AG04450 (cell line): ENCODE results near the gene ST6GAL1. TPM values are rescaled to one million over a fixed set of nuclear protein-coding genes. Genes with fewer than 3 reads are reported as not detected.

Experiments
- CTCF ChIA-PET: fragments of 300-600, 350-600 bp; formaldehyde crosslinking; extraction: SDS; loops from one replicate; lab custom pipeline; 2022; ENCODE audit warnings: antibody characterized with exemption, inconsistent platforms; lab: Charles Lee
- POLR2A ChIA-PET: fragments of 350-600 bp; formaldehyde crosslinking; extraction: SDS; loops from one replicate; lab custom pipeline; 2021; ENCODE audit warnings: antibody characterized with exemption, inconsistent platforms; lab: Yijun Ruan, JAX
- DNase-seq: peaks from one replicate; pipeline ENCODE4 v3.0.0-alpha.2; 2011; ENCODE audit warnings: low read depth, low spot score
- H3K27ac ChIP-seq: one replicate; pipeline ENCODE4 v1.5.1; 2012; ENCODE audit warnings: low read depth, low read length, control low read depth
- H3K27me3 ChIP-seq: one replicate; pipeline ENCODE4 v1.6.0; 2012; ENCODE audit warnings: low read length; ENCODE audit not compliant: control insufficient read depth, insufficient read depth
- H3K4me3 ChIP-seq: 2 replicates; pipeline ENCODE4 v1.5.1; 2011; ENCODE audit warnings: mild to moderate bottlenecking, low read depth, low read length, control low read depth
- H3K9me3 ChIP-seq: 2 replicates; pipeline ENCODE4 v1.5.1; 2012; ENCODE audit warnings: low read length; ENCODE audit not compliant: control insufficient read depth, insufficient read depth
- polyA plus RNA-seq: library from polyadenylated mRNA; depleted of rRNA; stranded (reverse); fragments of >200 nt; gene quantifications from 2 replicates; pipeline ENCODE4 v1.2.3, GENCODE V29; 2011
- TF ChIP-seq, protein P1 (sequence below): IDR thresholded peaks from 2 replicates; pipeline ENCODE4 v1.5.1; 2011; ENCODE audit warnings: low read depth, low read length, control low read depth, inconsistent platforms

ST6GAL1 gene
- polyA plus RNA-seq, 1 experiment = 11.8 TPM

DNA sequence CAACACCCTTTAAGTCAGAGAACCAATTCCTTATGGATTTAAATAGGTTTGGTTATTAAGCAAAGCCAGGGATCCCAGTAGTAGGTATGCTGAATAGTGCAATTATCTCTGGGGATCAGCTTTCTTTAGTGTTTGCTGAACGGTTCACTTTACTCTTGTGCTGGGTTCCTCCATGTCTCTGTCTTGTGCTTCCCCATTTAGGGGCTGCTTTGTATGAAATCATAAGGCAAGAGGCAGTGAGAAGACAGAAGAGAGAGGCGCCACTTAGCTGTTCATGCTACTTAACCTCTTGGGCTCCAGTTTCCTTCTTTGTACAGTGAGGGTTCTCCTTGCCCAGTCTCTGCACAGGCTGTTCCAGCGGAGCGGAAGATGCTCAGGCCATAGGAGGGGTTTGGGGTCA lies 3.5 kb downstream of the ST6GAL1 start:
- DNase-seq = no peak
- Histone ChIP-seq H3K27ac (no peak overlapping the region), H3K9me3 (no peaks in the 10 kb centered on the region; the same call in 1 of the 2 replicates), H3K4me3 (no peak overlapping the region), H3K27me3 (no peaks in the 10 kb centered on the region)
- ChIA-PET POLR2A (no interaction called here), CTCF (interaction anchor here (1.2 kb wide), 1 partner anchor 112 kb away, joined by 3 read pairs; no protein-coding TSS in a partner anchor)
- TF ChIP-seq, protein P1, sequence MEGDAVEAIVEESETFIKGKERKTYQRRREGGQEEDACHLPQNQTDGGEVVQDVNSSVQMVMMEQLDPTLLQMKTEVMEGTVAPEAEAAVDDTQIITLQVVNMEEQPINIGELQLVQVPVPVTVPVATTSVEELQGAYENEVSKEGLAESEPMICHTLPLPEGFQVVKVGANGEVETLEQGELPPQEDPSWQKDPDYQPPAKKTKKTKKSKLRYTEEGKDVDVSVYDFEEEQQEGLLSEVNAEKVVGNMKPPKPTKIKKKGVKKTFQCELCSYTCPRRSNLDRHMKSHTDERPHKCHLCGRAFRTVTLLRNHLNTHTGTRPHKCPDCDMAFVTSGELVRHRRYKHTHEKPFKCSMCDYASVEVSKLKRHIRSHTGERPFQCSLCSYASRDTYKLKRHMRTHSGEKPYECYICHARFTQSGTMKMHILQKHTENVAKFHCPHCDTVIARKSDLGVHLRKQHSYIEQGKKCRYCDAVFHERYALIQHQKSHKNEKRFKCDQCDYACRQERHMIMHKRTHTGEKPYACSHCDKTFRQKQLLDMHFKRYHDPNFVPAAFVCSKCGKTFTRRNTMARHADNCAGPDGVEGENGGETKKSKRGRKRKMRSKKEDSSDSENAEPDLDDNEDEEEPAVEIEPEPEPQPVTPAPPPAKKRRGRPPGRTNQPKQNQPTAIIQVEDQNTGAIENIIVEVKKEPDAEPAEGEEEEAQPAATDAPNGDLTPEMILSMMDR = no peak

DNA sequence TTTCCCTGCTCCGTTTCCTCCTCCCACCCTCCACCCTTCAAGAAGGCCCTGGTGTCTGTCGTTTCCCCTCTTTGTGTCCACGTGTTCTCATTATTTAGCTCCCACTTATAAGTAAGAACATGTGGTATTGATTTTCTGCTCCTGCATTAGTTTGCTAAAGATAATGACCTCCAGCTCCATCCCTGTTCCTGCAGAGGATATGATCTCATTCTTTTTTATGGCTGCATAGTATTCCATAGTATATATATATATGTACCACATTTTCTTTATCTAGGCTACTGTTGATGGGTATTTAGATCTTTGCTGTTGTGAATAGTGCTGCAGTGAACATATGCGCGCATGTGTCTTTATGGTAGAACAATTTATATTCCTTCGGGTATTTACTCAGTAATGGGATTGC lies 4.8 kb downstream of the ST6GAL1 start:
- Histone ChIP-seq H3K27me3 (no peaks in the 10 kb centered on the region), H3K27ac (no peak overlapping the region), H3K9me3 (no peaks in the 10 kb centered on the region; the same call in 1 of the 2 replicates), H3K4me3 (no peak overlapping the region)
- ChIA-PET CTCF (no interaction called here), POLR2A (no interaction called here)
- TF ChIP-seq, protein P1 = no peak
- no peak for DNase-seq

DNA sequence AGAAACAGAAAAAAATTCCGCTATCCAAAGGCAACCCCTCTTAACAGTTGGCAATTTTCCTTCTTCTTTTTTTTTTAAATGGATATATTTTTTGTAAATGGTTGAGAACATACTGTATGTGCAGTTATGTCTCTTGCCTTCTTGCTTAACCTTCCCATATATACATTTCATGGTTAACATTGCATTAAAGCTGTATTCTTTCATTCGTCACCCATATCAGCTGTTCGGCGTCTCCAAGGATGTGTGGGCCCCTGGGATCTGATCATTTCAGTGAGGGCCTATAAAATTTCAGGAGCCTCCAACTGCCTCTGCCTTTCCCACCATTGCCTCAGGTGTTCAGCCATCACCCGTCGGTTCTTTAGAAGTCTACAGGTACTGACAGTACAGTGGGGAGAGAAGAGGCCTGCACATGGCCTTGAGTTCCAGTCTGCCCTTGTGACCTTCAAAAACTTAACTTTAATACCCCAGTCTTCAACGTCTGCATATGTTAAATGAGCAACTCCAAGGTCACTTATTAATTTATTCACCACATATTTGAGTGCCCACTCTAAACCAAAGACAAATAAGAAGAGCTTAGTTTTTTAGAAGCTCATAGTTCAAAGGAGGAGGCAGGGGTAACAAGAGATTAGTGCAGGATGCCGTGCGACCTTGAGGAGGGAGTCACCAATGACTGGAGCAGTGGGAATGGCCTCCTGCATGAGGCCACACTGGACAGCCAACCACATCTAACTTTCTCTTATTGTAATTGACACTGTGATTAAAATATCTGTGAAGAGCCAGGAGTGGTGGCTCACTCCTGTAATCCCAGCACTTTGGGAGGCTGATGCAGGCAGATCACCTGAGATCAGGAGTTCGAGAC lies 6.9 kb downstream of the ST6GAL1 start:
- TF ChIP-seq, protein P1 = no peak
- POLR2A ChIA-PET = interaction anchor here (0.6 kb wide), 1 partner anchor 787 kb away, joined by 5 read pairs; no protein-coding TSS in a partner anchor
- DNase-seq = no peak
- no peak overlapping the region for H3K27ac ChIP-seq
- H3K4me3 ChIP-seq = no peak overlapping the region
- CTCF ChIA-PET = interaction anchor here (0.7 kb wide), 2 partner anchors 211 to 443 kb away, joined by 3 read pairs; no protein-coding TSS in a partner anchor
- H3K9me3 ChIP-seq = no peaks in the 10 kb centered on the region
- H3K27me3 ChIP-seq = no peaks in the 10 kb centered on the region

DNA sequence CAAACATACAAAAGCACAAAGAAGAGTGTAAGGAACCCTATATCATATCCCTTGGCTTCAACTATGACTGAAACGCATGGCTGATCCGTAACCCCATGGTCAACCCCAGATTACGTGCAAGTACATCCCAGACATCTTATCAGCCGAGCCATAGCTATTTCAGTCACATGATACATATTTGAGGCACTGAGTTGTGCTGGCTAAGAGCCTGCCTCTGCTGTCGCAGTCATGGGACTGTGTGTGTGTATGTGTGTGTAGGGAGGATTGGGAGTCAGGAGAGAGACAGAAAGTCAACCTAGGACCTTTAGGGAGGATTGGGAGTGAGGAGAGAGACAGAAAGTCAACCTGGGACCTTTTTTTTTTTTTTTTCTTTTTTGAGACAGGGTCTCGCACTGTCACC lies 8.4 kb downstream of the ST6GAL1 start:
- DNase-seq = no peak
- POLR2A ChIA-PET = no interaction called here
- Histone ChIP-seq H3K27ac (no peak overlapping the region), H3K27me3 (no peaks in the 10 kb centered on the region), H3K9me3 (no peaks in the 10 kb centered on the region), H3K4me3 (no peak overlapping the region)
- CTCF ChIA-PET = interaction anchor here (1.0 kb wide), 1 partner anchor 282 kb away, joined by 3 read pairs; no protein-coding TSS in a partner anchor
- TF ChIP-seq, protein P1 = no peak

DNA sequence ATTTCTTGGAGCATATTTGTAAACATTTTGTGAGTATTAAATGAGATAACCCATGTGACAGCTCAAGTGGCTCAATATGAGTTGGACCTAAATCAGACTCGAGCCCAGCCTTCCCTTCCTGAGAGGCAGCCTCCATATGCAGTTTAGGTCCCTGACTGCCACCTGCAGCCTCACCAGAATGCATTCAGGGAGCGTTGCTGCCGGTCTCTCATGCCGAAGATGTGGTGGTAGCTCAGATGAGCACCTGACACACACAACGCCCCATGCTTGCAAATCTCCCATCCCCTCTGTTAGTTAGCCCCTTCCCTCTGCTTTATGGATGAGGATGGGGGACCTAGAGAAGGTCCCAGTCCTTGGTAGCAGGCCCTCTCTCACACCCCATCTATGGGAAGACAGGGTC lies 9.2 kb downstream of the ST6GAL1 start:
- ChIA-PET CTCF (interaction anchor here (0.5 to 1.0 kb wide), 2 partner anchors 281 to 1290 kb away, joined by 3 read pairs; no protein-coding TSS in a partner anchor), POLR2A (no interaction called here)
- Histone ChIP-seq H3K27me3 (no peaks in the 10 kb centered on the region), H3K27ac (no peak overlapping the region), H3K4me3 (no peak overlapping the region), H3K9me3 (no peaks in the 10 kb centered on the region)
- no peak for DNase-seq
- TF ChIP-seq, protein P1 = no peak
